Measurements from ENCODE around the gene PER3.

PER3 gene

GRCh38 chr1:7884757-7885156 is 100.7 kb downstream of the PER3 start:
- no peaks in the 10 kb centered on the region for H3K4me1 ChIP-seq
- in situ Hi-C loops (cut with MboI; ENCODE audit: low sequenced_read_pairs) = no loop called here
- H3K27me3 ChIP-seq (ENCODE audit: low read depth) = peaks cover 7% of the 10 kb centered on the region; the same call in 1 of the 2 replicates
- no peaks in the 10 kb centered on the region for H3K36me3 ChIP-seq (replicated peaks)
- H3K9me3 ChIP-seq = no peaks in the 10 kb centered on the region
- no peak overlapping the region for H3K4me3 ChIP-seq
- DNase-seq (ENCODE audit: low spot score in 2 of 2) = no peak

GRCh38 chr1:7885513-7886404 is 101.7 kb downstream of the PER3 start:
- Histone ChIP-seq H3K4me3 (no peak overlapping the region), H3K36me3 (replicated peaks) (no peaks in the 10 kb centered on the region), H3K9me3 (no peaks in the 10 kb centered on the region), H3K4me1 (no peaks in the 10 kb centered on the region), H3K27me3 (ENCODE audit: low read depth) (peaks cover 4% of the 10 kb centered on the region; the same call in 1 of the 2 replicates)
- DNase-seq (ENCODE audit: low spot score in 2 of 2) = peak in 1 of 2 experiments; percentile 62
- in situ Hi-C loops (cut with MboI; ENCODE audit: low sequenced_read_pairs) = no loop called here

- H3K4me3 ChIP-seq = no peak overlapping the region
- no peaks in the 10 kb centered on the region for H3K36me3 ChIP-seq (replicated peaks)
- no peaks in the 10 kb centered on the region for H3K4me1 ChIP-seq
- in situ Hi-C loops (cut with MboI; ENCODE audit: low sequenced_read_pairs) = no loop called here
- H3K27me3 ChIP-seq (ENCODE audit: low read depth) = no peaks in the 10 kb centered on the region
- H3K9me3 ChIP-seq = no peaks in the 10 kb centered on the region
- DNase-seq (ENCODE audit: low spot score in 2 of 2) = no peak
Measured at GRCh38 chr1:7886405-7886745, 102.3 kb downstream of the PER3 start.

GRCh38 chr1:7888248-7889081 is 104.4 kb downstream of the PER3 start:
- peak; percentile 13 to 27 for DNase-seq (ENCODE audit: low spot score in 2 of 2)
- H3K9me3 ChIP-seq = no peaks in the 10 kb centered on the region
- in situ Hi-C loops (cut with MboI; ENCODE audit: low sequenced_read_pairs) = no loop called here
- no peaks in the 10 kb centered on the region for H3K27me3 ChIP-seq (ENCODE audit: low read depth)
- no peaks in the 10 kb centered on the region for H3K4me1 ChIP-seq
- H3K36me3 ChIP-seq (replicated peaks) = no peaks in the 10 kb centered on the region
- no peak overlapping the region for H3K4me3 ChIP-seq

GRCh38 chr1:7890853-7891252 is 106.8 kb downstream of the PER3 start:
- in situ Hi-C loops (cut with MboI; ENCODE audit: low sequenced_read_pairs) = no loop called here
- Histone ChIP-seq H3K4me1 (no peaks in the 10 kb centered on the region), H3K9me3 (no peaks in the 10 kb centered on the region), H3K36me3 (replicated peaks) (no peaks in the 10 kb centered on the region), H3K4me3 (no peak overlapping the region), H3K27me3 (ENCODE audit: low read depth) (no peaks in the 10 kb centered on the region)
- DNase-seq (ENCODE audit: low spot score in 2 of 2) = no peak

GRCh38 chr1:7891804-7892203 is 107.7 kb downstream of the PER3 start:
- in situ Hi-C loops (cut with MboI; ENCODE audit: low sequenced_read_pairs) = no loop called here
- no peaks in the 10 kb centered on the region for H3K9me3 ChIP-seq
- H3K4me1 ChIP-seq = no peaks in the 10 kb centered on the region
- no peaks in the 10 kb centered on the region for H3K36me3 ChIP-seq (replicated peaks)
- H3K4me3 ChIP-seq = no peak overlapping the region
- DNase-seq (ENCODE audit: low spot score in 2 of 2) = no peak
- no peaks in the 10 kb centered on the region for H3K27me3 ChIP-seq (ENCODE audit: low read depth)

- H3K9me3 ChIP-seq = no peaks in the 10 kb centered on the region
- H3K27me3 ChIP-seq (ENCODE audit: low read depth) = no peaks in the 10 kb centered on the region
- H3K36me3 ChIP-seq (replicated peaks) = no peaks in the 10 kb centered on the region
- H3K4me3 ChIP-seq = no peak overlapping the region
- in situ Hi-C loops (cut with MboI; ENCODE audit: low sequenced_read_pairs) = no loop called here
- DNase-seq (ENCODE audit: low spot score in 2 of 2) = no peak
- H3K4me1 ChIP-seq = no peaks in the 10 kb centered on the region
Measured at GRCh38 chr1:7893529-7894180, 109.6 kb downstream of the PER3 start.
